ENCODE data around the gene NTN4. TPM values are rescaled to one million over a fixed set of nuclear protein-coding genes. Genes with fewer than 3 reads are reported as not detected.

The NTN4 gene
- total and polyA plus RNA-seq, 10 of the 15 experiments (the other 5 are each of a cell fraction or from before 2014, with no cell fraction given), result 0.15 TPM; not detected in 9

- TF ChIP-seq, protein P1, sequence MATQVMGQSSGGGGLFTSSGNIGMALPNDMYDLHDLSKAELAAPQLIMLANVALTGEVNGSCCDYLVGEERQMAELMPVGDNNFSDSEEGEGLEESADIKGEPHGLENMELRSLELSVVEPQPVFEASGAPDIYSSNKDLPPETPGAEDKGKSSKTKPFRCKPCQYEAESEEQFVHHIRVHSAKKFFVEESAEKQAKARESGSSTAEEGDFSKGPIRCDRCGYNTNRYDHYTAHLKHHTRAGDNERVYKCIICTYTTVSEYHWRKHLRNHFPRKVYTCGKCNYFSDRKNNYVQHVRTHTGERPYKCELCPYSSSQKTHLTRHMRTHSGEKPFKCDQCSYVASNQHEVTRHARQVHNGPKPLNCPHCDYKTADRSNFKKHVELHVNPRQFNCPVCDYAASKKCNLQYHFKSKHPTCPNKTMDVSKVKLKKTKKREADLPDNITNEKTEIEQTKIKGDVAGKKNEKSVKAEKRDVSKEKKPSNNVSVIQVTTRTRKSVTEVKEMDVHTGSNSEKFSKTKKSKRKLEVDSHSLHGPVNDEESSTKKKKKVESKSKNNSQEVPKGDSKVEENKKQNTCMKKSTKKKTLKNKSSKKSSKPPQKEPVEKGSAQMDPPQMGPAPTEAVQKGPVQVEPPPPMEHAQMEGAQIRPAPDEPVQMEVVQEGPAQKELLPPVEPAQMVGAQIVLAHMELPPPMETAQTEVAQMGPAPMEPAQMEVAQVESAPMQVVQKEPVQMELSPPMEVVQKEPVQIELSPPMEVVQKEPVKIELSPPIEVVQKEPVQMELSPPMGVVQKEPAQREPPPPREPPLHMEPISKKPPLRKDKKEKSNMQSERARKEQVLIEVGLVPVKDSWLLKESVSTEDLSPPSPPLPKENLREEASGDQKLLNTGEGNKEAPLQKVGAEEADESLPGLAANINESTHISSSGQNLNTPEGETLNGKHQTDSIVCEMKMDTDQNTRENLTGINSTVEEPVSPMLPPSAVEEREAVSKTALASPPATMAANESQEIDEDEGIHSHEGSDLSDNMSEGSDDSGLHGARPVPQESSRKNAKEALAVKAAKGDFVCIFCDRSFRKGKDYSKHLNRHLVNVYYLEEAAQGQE (IDR thresholded peaks at IDR 0.05; ENCODE audit: low read depth, low read length), result no peak
- TF ChIP-seq STAT1 (conservative IDR thresholded peaks at IDR 0.05), result no peak
- no peak for TF ChIP-seq NFXL1 (IDR thresholded peaks at IDR 0.05; ENCODE audit: borderline replicate concordance)
These were observed 81.4 kb downstream of the NTN4 start (continued) for GRCh38 chr12:95709152-95709551.

- SMC1A ChIA-PET (ENCODE audit: uncharacterized antibody, unreplicated experiment), result interaction anchor here (1.2 kb wide), 1 partner anchor 13 kb away, joined by 5 read pairs; no protein-coding TSS in a partner anchor
- FAIRE-seq, result no peak
- POLR2A ChIA-PET, result no interaction called here
- Histone ChIP-seq H3K36me3 (ENCODE audit: control insufficient read depth in 2 of 2, insufficient read depth in 2 of 2, low read length in 1 of 2) (no peaks in the 10 kb centered on the region), H3K4me3 (no peak overlapping the region), H3K27me3 (replicated peaks in 1 of 2; ENCODE audit: control insufficient read depth in 2 of 2, insufficient read depth in 2 of 2, low read length in 1 of 2) (peaks cover 1 to 20% of the 10 kb centered on the region in 2 experiments; a peak in 3 of 4 replicates), H3K79me2 (ENCODE audit: control insufficient read depth, insufficient read depth, low read length) (no peaks in the 10 kb centered on the region), H3K4me2 (ENCODE audit: control insufficient read depth, insufficient read depth) (no peak overlapping the region), H3K27ac (ENCODE audit: control insufficient read depth, insufficient read depth) (no peak overlapping the region), H2AFZ (ENCODE audit: control insufficient read depth, low read depth, low read length) (no peak overlapping the region), H3K9ac (ENCODE audit: control insufficient read depth, insufficient read depth, low read length) (no peak overlapping the region), H3K9me3 (replicated peaks; ENCODE audit: control insufficient read depth, insufficient read depth, low read length) (peaks cover 2% of the 10 kb centered on the region; the same call in 2 of the 3 replicates), H3K4me1 (ENCODE audit: control insufficient read depth, insufficient read depth, low read length) (peaks cover 2% of the 10 kb centered on the region; the same call in 1 of the 2 replicates), H4K20me1 (ENCODE audit: control insufficient read depth, insufficient read depth) (no peaks in the 10 kb centered on the region; the same call in 1 of the 2 replicates)
- no TSS peak for BruUV-seq (replicated peaks)
- CTCF ChIA-PET, result interaction anchor here (1.6 kb wide), 1 partner anchor 9 kb away, joined by 4 read pairs; no protein-coding TSS in a partner anchor
- DNase-seq (ENCODE audit: low read depth, low spot score), result no peak
- intact Hi-C loops (cut with micrococcal nuclease; ENCODE audit: unreplicated experiment), result no loop called here
- WGBS (ENCODE audit: insufficient coverage, insufficient replicate concordance, low lambda C conversion rate, missing lambda C conversion rate), result 70% methylated on average over 2 of the region's 2 CpGs
- in situ Hi-C loops (cut with MboI), result no loop called here
- ATAC-seq, result no peak
- RAD21 ChIA-PET (ENCODE audit: unreplicated experiment), result no interaction called here
- TF ChIP-seq ELK1 (IDR thresholded peaks at IDR 0.05; ENCODE audit: low read depth, low read length) (no peak), MTA3 (IDR thresholded peaks at IDR 0.05; ENCODE audit: borderline replicate concordance, low read length) (no peak), EED (IDR thresholded peaks at IDR 0.05; ENCODE audit: low read depth) (no peak), ZSCAN29 (IDR thresholded peaks at IDR 0.05) (no peak)
- TF ChIP-seq, protein P2, sequence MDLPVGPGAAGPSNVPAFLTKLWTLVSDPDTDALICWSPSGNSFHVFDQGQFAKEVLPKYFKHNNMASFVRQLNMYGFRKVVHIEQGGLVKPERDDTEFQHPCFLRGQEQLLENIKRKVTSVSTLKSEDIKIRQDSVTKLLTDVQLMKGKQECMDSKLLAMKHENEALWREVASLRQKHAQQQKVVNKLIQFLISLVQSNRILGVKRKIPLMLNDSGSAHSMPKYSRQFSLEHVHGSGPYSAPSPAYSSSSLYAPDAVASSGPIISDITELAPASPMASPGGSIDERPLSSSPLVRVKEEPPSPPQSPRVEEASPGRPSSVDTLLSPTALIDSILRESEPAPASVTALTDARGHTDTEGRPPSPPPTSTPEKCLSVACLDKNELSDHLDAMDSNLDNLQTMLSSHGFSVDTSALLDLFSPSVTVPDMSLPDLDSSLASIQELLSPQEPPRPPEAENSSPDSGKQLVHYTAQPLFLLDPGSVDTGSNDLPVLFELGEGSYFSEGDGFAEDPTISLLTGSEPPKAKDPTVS (IDR thresholded peaks at IDR 0.05; ENCODE audit: low read depth, low read length), result no peak
- TF ChIP-seq, protein P3, sequence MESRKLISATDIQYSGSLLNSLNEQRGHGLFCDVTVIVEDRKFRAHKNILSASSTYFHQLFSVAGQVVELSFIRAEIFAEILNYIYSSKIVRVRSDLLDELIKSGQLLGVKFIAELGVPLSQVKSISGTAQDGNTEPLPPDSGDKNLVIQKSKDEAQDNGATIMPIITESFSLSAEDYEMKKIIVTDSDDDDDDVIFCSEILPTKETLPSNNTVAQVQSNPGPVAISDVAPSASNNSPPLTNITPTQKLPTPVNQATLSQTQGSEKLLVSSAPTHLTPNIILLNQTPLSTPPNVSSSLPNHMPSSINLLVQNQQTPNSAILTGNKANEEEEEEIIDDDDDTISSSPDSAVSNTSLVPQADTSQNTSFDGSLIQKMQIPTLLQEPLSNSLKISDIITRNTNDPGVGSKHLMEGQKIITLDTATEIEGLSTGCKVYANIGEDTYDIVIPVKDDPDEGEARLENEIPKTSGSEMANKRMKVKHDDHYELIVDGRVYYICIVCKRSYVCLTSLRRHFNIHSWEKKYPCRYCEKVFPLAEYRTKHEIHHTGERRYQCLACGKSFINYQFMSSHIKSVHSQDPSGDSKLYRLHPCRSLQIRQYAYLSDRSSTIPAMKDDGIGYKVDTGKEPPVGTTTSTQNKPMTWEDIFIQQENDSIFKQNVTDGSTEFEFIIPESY (IDR thresholded peaks at IDR 0.05), result no peak
- TF ChIP-seq, protein P4, sequence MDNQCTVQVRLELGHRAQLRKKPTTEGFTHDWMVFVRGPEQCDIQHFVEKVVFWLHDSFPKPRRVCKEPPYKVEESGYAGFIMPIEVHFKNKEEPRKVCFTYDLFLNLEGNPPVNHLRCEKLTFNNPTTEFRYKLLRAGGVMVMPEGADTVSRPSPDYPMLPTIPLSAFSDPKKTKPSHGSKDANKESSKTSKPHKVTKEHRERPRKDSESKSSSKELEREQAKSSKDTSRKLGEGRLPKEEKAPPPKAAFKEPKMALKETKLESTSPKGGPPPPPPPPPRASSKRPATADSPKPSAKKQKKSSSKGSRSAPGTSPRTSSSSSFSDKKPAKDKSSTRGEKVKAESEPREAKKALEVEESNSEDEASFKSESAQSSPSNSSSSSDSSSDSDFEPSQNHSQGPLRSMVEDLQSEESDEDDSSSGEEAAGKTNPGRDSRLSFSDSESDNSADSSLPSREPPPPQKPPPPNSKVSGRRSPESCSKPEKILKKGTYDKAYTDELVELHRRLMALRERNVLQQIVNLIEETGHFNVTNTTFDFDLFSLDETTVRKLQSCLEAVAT (IDR thresholded peaks at IDR 0.05), result no peak
- TF ChIP-seq, protein P5, sequence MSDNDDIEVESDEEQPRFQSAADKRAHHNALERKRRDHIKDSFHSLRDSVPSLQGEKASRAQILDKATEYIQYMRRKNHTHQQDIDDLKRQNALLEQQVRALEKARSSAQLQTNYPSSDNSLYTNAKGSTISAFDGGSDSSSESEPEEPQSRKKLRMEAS (IDR thresholded peaks at IDR 0.05; ENCODE audit: low read depth, low read length), result no peak
These were observed 85.4 kb downstream of the NTN4 start for GRCh38 chr12:95705143-95705542.
